K562 (cell line): ENCODE data around the gene INHBE. TPM values are rescaled to one million over a fixed set of nuclear protein-coding genes. Genes with fewer than 3 reads are reported as not detected.

Source experiments
- ATAC-seq: fragments of 200-7000 bp; cut with Tn5 transposase; 3 replicates; pipeline ENCODE4 v1.9.1; 2020; ENCODE audit warnings: moderate library complexity
- BruUV-seq: library from RNA; stranded (reverse); fragments of 400-500 nt; replicated peaks from 2 replicates; lab custom pipeline; 2021; lab: Mats Ljungman, UMichigan
- CTCF ChIA-PET: fragments of 300-600 bp; formaldehyde crosslinking; extraction: SDS; loops from one replicate; lab custom pipeline; 2021; ENCODE audit warnings: low intra/inter-chr PET ratio; lab: Yijun Ruan, JAX
- POLR2A ChIA-PET: fragments of 300-600, 350-650 bp; sonication (Branson Sonifier 250); formaldehyde crosslinking; extraction: SDS; loops from one replicate; lab custom pipeline; 2021; ENCODE audit warnings: antibody characterized with exemption, inconsistent platforms; lab: Yijun Ruan, JAX
- DNase-seq, 4 experiments: peaks; one replicate each; pipeline versions ENCODE4 v3.0.0 to v3.0.0-alpha.2; 2011 to 2018; ENCODE audit warnings: low spot score in 3 of 4, mixed read lengths in 3 of 4; ENCODE audit errors: extremely low read depth in 1 of 4
- FAIRE-seq: peaks from 2 replicates; lab custom pipeline; 2011; peaks lifted over from hg19 to GRCh38; lab: Jason Lieb, UNC
- H2AFZ ChIP-seq: 2 replicates; pipeline ENCODE4 v1.6.0; 2011; ENCODE audit warnings: low read depth, low read length, control low read depth, inconsistent platforms
- H3K27ac ChIP-seq: fragments of 200-600 bp; 3 replicates; pipeline ENCODE4 v1.8.0; 2011; ENCODE audit warnings: low read depth, mild to moderate bottlenecking, control low read depth, inconsistent platforms, low read length, moderate library complexity, mixed read lengths; ENCODE audit errors: extremely low read depth
- H3K27me3 ChIP-seq, 2 experiments: fragments of 300-600 bp in 1 of 2; 2 replicates in 1 of 2; 3 replicates in 1 of 2; pipeline versions ENCODE4 v1.6.0 to v1.8.0; 2011; ENCODE audit warnings: inconsistent platforms in 2 of 2, low read length in 2 of 2, mild to moderate bottlenecking in 1 of 2, mixed read lengths in 1 of 2, moderate library complexity in 1 of 2; ENCODE audit not compliant: control insufficient read depth in 2 of 2, insufficient read depth in 2 of 2
- H3K36me3 ChIP-seq: fragments of 300-600 bp; 3 replicates; pipeline ENCODE4 v1.8.0; 2011; ENCODE audit warnings: mild to moderate bottlenecking, low read length, inconsistent platforms; ENCODE audit not compliant: control insufficient read depth, insufficient read depth
- H3K4me1 ChIP-seq, 2 experiments: fragments of 200-600 bp in 1 of 2; replicated peaks in 1 of 2; 2 replicates in 1 of 2; 3 replicates in 1 of 2; pipeline versions ENCODE4 v1.5.1 to v1.8.0; 2011; ENCODE audit warnings: inconsistent platforms in 2 of 2, low read length in 2 of 2, mild to moderate bottlenecking in 1 of 2, mixed read lengths in 1 of 2, moderate library complexity in 1 of 2; ENCODE audit not compliant: control insufficient read depth in 2 of 2, insufficient read depth in 2 of 2
- H3K4me2 ChIP-seq: 2 replicates; pipeline ENCODE4 v1.6.1; 2011; ENCODE audit warnings: low read length, control low read depth, inconsistent platforms, mixed read lengths; ENCODE audit not compliant: insufficient read depth
- H3K4me3 ChIP-seq: fragments of 200-600 bp; sonication (generic), shearing (Covaris generic); 2 replicates; pipeline ENCODE4 v1.5.1; 2016; ENCODE audit warnings: control low read depth, inconsistent platforms
- H3K79me2 ChIP-seq: fragments of 200-600 bp; 3 replicates; pipeline ENCODE4 v1.8.0; 2011; ENCODE audit warnings: low read length, inconsistent platforms; ENCODE audit not compliant: control insufficient read depth, insufficient read depth
- H3K9ac ChIP-seq, 2 experiments: 2 replicates each; pipeline versions ENCODE4 v1.6.0 to v1.6.1; 2011; ENCODE audit warnings: low read depth in 2 of 2, low read length in 2 of 2, control low read depth in 1 of 2, inconsistent platforms in 1 of 2, mild to moderate bottlenecking in 1 of 2, mixed read lengths in 1 of 2; ENCODE audit not compliant: insufficient read depth in 1 of 2
- H3K9me1 ChIP-seq: one replicate; pipeline ENCODE4 v1.6.0; 2011; ENCODE audit warnings: inconsistent platforms, mild to moderate bottlenecking, low read length, moderate library complexity; ENCODE audit not compliant: control insufficient read depth, insufficient read depth
- H3K9me3 ChIP-seq: replicated peaks from 2 replicates; pipeline ENCODE4 v1.5.1; 2011; ENCODE audit warnings: low read depth, low read length, inconsistent platforms; ENCODE audit not compliant: control insufficient read depth, insufficient read depth
- H4K20me1 ChIP-seq: replicated peaks from 2 replicates; pipeline ENCODE4 v1.6.1; 2011; ENCODE audit warnings: low read length, inconsistent platforms, mixed read lengths; ENCODE audit not compliant: control insufficient read depth, insufficient read depth
- ATF1 ChIP-seq, 2 experiments: fragments of 450-650 bp in 1 of 2; IDR thresholded peaks; 2 replicates each; pipeline ENCODE4 v1.6.1; 2016; ENCODE audit warnings: missing compliant biosample characterization in 1 of 2, missing genetic modification characterization in 1 of 2
- ATF7 ChIP-seq: fragments of 450-650 bp; IDR thresholded peaks from 2 replicates; pipeline ENCODE4 v1.7.1; 2014; ENCODE audit warnings: mild to moderate bottlenecking, moderate library complexity
- ETV1 ChIP-seq: fragments of 450-650 bp; conservative IDR thresholded peaks from 2 replicates; pipeline ENCODE4 v1.6.1; 2016; ENCODE audit warnings: missing genetic modification characterization, control low read depth, low read depth, missing compliant biosample characterization
- JUN ChIP-seq, 2 experiments: sonication (generic) in 1 of 2; formaldehyde crosslinking in 1 of 2; IDR thresholded peaks; 2 replicates each; pipeline versions ENCODE4 v1.6.1 to v1.8.0; 2012 to 2022; ENCODE audit warnings: borderline replicate concordance in 2 of 2, mild to moderate bottlenecking in 2 of 2, improper control_type of control experiment in 1 of 2, low read depth in 1 of 2, low read length in 1 of 2, missing genetic modification reagents in 1 of 2
- KHSRP ChIP-seq: fragments of 450-650 bp; IDR thresholded peaks from 2 replicates; pipeline ENCODE4 v1.6.1; 2017
- MYBL2 ChIP-seq, 2 experiments: fragments of 450-650 bp in 1 of 2; sonication (generic) in 1 of 2; formaldehyde crosslinking in 1 of 2; IDR thresholded peaks; 2 replicates each; pipeline versions ENCODE4 v1.6.1 to v1.8.1; 2017 to 2022; ENCODE audit warnings: borderline replicate concordance in 1 of 2, inconsistent platforms in 1 of 2, low read depth in 1 of 2, mild to moderate bottlenecking in 1 of 2, missing genetic modification reagents in 1 of 2, moderate library complexity in 1 of 2
- POLR2B ChIP-seq: fragments of 450-650 bp; IDR thresholded peaks from 2 replicates; pipeline ENCODE4 v1.6.1; 2018; ENCODE audit warnings: low read depth; ENCODE audit not compliant: partially characterized antibody
- ZFX ChIP-seq: sonication (generic); formaldehyde crosslinking; IDR thresholded peaks from 2 replicates; pipeline ENCODE4 v1.8.0; 2022; ENCODE audit warnings: mild to moderate bottlenecking, missing genetic modification reagents, moderate library complexity
- ZNF165 ChIP-seq: fragments of 250-450 bp; sonication (Bioruptor Pico); IDR thresholded peaks from 2 replicates; pipeline ENCODE4 v1.4.0; 2020; ENCODE audit warnings: borderline replicate concordance
- ZNF431 ChIP-seq: sonication (generic); formaldehyde crosslinking; IDR thresholded peaks from 2 replicates; pipeline ENCODE4 v1.8.0; 2022; ENCODE audit warnings: mild to moderate bottlenecking, missing genetic modification reagents
- WGBS: fragments of 100-300 bp; shearing (Covaris generic); methylation state at CpG from one replicate; pipeline ENCODE4 v1.1.6; 2016; ENCODE audit warnings: low coverage, mixed read lengths; ENCODE audit not compliant: insufficient coverage; ENCODE audit errors: missing lambda C conversion rate; 5-methylcytosine and 5-hydroxymethylcytosine counted together
- in situ Hi-C: fragments of 300-500 bp; cut with MboI; formaldehyde crosslinking; loops from 4 replicates; pipeline ENCODE4 v1.15.0; 2018; ENCODE audit warnings: inconsistent platforms, mixed read lengths
- intact Hi-C: fragments of 100-400 bp; cut with micrococcal nuclease; formaldehyde crosslinking; loops from 2 replicates; pipeline ENCODE4 v1.14.2; 2022
- polyA plus RNA-seq, 8 experiments: library from polyadenylated mRNA; depleted of rRNA in 4 of 8; stranded (reverse) in 5 of 8; unstranded in 3 of 8; fragments of >200 nt; fragmentation: Nextera tagmentation in 2 of 8; fragmentation: Illumina TruSeq in 1 of 8; extraction: Ambion mirVana in 2 of 8; extraction: Trizol in 1 of 8; gene quantifications; 2 replicates each; pipeline versions ENCODE4 v1.2.1 to v1.2.3, GENCODE V29; 2011 to 2014; ENCODE audit warnings: inconsistent platforms in 1 of 8, missing spikeins in 1 of 8
- total RNA-seq, 7 experiments: library from RNA; depleted of rRNA in 6 of 7; stranded (reverse); fragments of >200 nt in 6 of 7; fragmentation: Illumina TruSeq in 2 of 7; extraction: Trizol in 2 of 7; gene quantifications; 2 replicates each; pipeline versions ENCODE4 v1.2.1 to v1.2.3, GENCODE V29; 2011 to 2021; ENCODE audit warnings: low replicate concordance in 1 of 7
- TF ChIP-seq, protein P1 (sequence below): sonication (generic); formaldehyde crosslinking; IDR thresholded peaks from 2 replicates; pipeline ENCODE4 v1.8.0; 2023; ENCODE audit warnings: mild to moderate bottlenecking, missing genetic modification reagents
- TF ChIP-seq, protein P2 (sequence below): fragments of 450-650 bp; formaldehyde crosslinking; IDR thresholded peaks from 2 replicates; pipeline ENCODE4 v1.4.0; 2020; ENCODE audit warnings: mild to moderate bottlenecking

The INHBE gene
- total and polyA plus RNA-seq, 9 of the 15 experiments (the other 6 are each of a cell fraction or from before 2014, with no cell fraction given): 0.94 to 9.9 (median 7.3) TPM

DNA sequence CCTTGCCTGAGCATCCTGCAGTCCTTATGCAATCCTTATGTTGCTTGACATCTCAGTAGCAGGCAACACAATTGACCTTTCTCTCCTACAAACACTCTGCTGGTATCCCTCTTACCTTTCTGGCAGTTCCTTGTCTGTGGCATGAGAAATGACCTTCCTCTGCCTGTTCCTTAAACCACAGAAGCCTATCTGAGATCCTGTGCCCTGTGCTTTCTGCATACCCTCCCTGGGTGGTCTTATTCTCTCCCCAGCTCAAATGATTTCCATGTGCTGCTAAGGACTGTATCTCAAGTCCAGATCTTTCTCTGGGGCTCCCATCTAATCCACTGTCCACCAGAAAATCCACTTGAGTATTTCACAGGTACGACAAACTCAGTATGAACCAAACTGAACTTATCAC, 26.6 kb downstream of the INHBE start (continued):
- TF ChIP-seq, protein P1, sequence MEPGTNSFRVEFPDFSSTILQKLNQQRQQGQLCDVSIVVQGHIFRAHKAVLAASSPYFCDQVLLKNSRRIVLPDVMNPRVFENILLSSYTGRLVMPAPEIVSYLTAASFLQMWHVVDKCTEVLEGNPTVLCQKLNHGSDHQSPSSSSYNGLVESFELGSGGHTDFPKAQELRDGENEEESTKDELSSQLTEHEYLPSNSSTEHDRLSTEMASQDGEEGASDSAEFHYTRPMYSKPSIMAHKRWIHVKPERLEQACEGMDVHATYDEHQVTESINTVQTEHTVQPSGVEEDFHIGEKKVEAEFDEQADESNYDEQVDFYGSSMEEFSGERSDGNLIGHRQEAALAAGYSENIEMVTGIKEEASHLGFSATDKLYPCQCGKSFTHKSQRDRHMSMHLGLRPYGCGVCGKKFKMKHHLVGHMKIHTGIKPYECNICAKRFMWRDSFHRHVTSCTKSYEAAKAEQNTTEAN (CRISPR knock-in tag): no peak
- TF ChIP-seq ZFX (CRISPR knock-in tag): no peak
- no peak for TF ChIP-seq ATF1 (CRISPR knock-in tag; IDR thresholded peaks at IDR 0.05)
- no peak for TF ChIP-seq ATF1 (tag; IDR thresholded peaks at IDR 0.05)
- TF ChIP-seq MYBL2 (IDR thresholded peaks at IDR 0.05; ENCODE audit: low read depth): no peak
- no peak for TF ChIP-seq MYBL2 (CRISPR knock-in tag; IDR thresholded peaks at IDR 0.05; ENCODE audit: borderline replicate concordance)
- no peak for TF ChIP-seq KHSRP
- TF ChIP-seq ETV1: no peak
- no peak for TF ChIP-seq POLR2B

DNA sequence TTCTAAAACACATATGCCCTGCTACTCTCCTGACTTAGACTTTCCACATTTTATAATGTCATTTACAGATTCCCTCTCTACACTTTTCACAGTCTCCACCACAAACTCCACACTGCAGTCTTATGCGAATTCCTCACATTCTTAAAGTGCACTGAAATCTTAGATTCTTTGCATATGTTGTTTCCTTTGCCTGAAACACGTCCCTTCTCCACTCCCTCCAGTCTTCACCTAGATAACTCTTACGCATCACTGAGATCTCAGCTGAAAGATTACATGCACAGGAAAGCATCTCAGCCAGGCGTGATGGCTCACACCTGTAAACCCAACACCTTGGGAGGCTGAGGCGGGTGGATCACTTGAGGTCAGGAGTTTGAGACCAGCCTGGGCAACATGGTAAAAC, 28.4 kb downstream of the INHBE start:
- peaks cover 7% of the 10 kb centered on the region for H3K79me2 ChIP-seq
- no peak for FAIRE-seq
- no peak for TF ChIP-seq ZNF165 (CRISPR knock-in tag)
- no peak for TF ChIP-seq JUN (IDR thresholded peaks at IDR 0.05; ENCODE audit: borderline replicate concordance, low read depth, low read length)
- TF ChIP-seq JUN (CRISPR knock-in tag; IDR thresholded peaks at IDR 0.05; ENCODE audit: borderline replicate concordance): no peak
- TF ChIP-seq, protein P2, sequence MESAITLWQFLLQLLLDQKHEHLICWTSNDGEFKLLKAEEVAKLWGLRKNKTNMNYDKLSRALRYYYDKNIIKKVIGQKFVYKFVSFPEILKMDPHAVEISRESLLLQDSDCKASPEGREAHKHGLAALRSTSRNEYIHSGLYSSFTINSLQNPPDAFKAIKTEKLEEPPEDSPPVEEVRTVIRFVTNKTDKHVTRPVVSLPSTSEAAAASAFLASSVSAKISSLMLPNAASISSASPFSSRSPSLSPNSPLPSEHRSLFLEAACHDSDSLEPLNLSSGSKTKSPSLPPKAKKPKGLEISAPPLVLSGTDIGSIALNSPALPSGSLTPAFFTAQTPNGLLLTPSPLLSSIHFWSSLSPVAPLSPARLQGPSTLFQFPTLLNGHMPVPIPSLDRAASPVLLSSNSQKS (CRISPR knock-in tag): no peak
- no peak for TF ChIP-seq ATF7
- no peak for TF ChIP-seq ZNF431

More for the DNA sequence above, 28.4 kb downstream of the INHBE start:
- Histone ChIP-seq H3K4me1 (peaks cover 10 to 19% of the 10 kb centered on the region in 2 experiments), H3K9me1 (peaks cover 3% of the 10 kb centered on the region), H3K27me3 (no peaks in the 10 kb centered on the region), H3K4me3 (no peak overlapping the region), H3K36me3 (peaks cover 1% of the 10 kb centered on the region; the same call in 1 of the 3 replicates), H3K4me2 (no peak overlapping the region), H4K20me1 (no peaks in the 10 kb centered on the region), H3K9ac (no peak overlapping the region), H2AFZ (peak overlapping the region; percentile 10; the same call in 1 of the 2 replicates), H3K9me3 (no peaks in the 10 kb centered on the region), H3K27ac (no peak overlapping the region)
- ChIA-PET POLR2A (no interaction called here), CTCF (no interaction called here)
- WGBS: 33% methylated on average over 5 of the region's 5 CpGs
- intact Hi-C loops: no loop called here
- no TSS peak for BruUV-seq
- in situ Hi-C loops: no loop called here
- no peak for ATAC-seq
- no peak for DNase-seq
